Ishikawa (cell line): ENCODE results near the gene LRP5.

Source experiments
- CEBPB ChIP-seq: IDR thresholded peaks from 2 replicates; pipeline ENCODE4 v1.6.1; 2012
- CREB1 ChIP-seq: IDR thresholded peaks from 2 replicates; pipeline ENCODE4 v1.6.1; 2012; ENCODE audit warnings: low read depth
- EGR1 ChIP-seq: IDR thresholded peaks from 2 replicates; pipeline ENCODE4 v1.6.1; 2012
- EP300 ChIP-seq: IDR thresholded peaks from 2 replicates; pipeline ENCODE4 v1.6.1; 2012; ENCODE audit warnings: borderline replicate concordance
- FOXM1 ChIP-seq: IDR thresholded peaks from 2 replicates; pipeline ENCODE4 v1.6.1; 2012; ENCODE audit warnings: low read depth, borderline replicate concordance
- NFIC ChIP-seq: IDR thresholded peaks from 2 replicates; pipeline ENCODE4 v1.6.1; 2012
- RAD21 ChIP-seq: IDR thresholded peaks from 2 replicates; pipeline ENCODE4 v1.6.1; 2012; ENCODE audit warnings: low read depth
- TAF1 ChIP-seq: IDR thresholded peaks from 2 replicates; pipeline ENCODE4 v1.6.1; 2012; ENCODE audit warnings: low read depth, mild to moderate bottlenecking
- TCF12 ChIP-seq: IDR thresholded peaks from 2 replicates; pipeline ENCODE4 v1.6.1; 2012; ENCODE audit warnings: low read depth
- TEAD4 ChIP-seq: IDR thresholded peaks from 2 replicates; pipeline ENCODE4 v1.6.1; 2012
- USF1 ChIP-seq: IDR thresholded peaks from 2 replicates; pipeline ENCODE4 v1.6.1; 2012
- YY1 ChIP-seq: IDR thresholded peaks from 2 replicates; pipeline ENCODE4 v1.6.1; 2012; ENCODE audit warnings: low read depth
- ZBTB7A ChIP-seq: IDR thresholded peaks from 2 replicates; pipeline ENCODE4 v1.6.1; 2012; ENCODE audit warnings: low read depth
- TF ChIP-seq, protein P1 (sequence below): IDR thresholded peaks from 2 replicates; pipeline ENCODE4 v1.6.1; 2012; ENCODE audit warnings: low read depth, mild to moderate bottlenecking
- TF ChIP-seq, protein P2 (sequence below): IDR thresholded peaks from 2 replicates; pipeline ENCODE4 v1.6.1; 2012

The LRP5 gene

DNA sequence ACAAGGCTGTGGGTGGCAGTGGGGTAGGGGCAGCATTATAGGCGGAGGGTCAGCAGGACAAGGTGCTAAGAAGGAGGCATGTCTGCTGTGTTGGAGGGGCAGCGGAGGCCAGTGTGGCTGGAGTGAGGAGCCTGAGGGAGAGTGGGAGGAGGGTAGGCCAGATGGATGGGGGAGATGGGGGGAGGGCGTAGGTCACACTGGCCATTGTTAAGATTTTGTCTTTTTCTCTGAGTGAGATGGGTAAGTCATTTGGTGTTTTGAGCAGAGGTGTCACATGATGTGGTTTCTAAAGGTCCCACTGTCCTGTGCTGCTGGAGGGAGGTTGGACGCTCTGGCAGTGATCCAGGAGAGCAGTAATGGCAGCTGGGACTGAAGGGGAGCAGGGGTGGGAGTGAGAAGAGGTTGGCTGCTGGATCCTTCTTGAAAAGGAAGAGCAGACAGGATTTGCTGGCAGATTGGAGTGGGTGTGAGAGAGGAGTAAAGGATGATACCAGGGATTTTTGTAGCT is 158.0 kb downstream of the LRP5 start:
- TF ChIP-seq FOXM1 (no peak), YY1 (no peak), TEAD4 (no peak), CREB1 (no peak), RAD21 (no peak), TAF1 (no peak), EGR1 (no peak), CEBPB (no peak), TCF12 (no peak)
- TF ChIP-seq, protein P1, sequence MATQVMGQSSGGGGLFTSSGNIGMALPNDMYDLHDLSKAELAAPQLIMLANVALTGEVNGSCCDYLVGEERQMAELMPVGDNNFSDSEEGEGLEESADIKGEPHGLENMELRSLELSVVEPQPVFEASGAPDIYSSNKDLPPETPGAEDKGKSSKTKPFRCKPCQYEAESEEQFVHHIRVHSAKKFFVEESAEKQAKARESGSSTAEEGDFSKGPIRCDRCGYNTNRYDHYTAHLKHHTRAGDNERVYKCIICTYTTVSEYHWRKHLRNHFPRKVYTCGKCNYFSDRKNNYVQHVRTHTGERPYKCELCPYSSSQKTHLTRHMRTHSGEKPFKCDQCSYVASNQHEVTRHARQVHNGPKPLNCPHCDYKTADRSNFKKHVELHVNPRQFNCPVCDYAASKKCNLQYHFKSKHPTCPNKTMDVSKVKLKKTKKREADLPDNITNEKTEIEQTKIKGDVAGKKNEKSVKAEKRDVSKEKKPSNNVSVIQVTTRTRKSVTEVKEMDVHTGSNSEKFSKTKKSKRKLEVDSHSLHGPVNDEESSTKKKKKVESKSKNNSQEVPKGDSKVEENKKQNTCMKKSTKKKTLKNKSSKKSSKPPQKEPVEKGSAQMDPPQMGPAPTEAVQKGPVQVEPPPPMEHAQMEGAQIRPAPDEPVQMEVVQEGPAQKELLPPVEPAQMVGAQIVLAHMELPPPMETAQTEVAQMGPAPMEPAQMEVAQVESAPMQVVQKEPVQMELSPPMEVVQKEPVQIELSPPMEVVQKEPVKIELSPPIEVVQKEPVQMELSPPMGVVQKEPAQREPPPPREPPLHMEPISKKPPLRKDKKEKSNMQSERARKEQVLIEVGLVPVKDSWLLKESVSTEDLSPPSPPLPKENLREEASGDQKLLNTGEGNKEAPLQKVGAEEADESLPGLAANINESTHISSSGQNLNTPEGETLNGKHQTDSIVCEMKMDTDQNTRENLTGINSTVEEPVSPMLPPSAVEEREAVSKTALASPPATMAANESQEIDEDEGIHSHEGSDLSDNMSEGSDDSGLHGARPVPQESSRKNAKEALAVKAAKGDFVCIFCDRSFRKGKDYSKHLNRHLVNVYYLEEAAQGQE: no peak
- TF ChIP-seq, protein P2, sequence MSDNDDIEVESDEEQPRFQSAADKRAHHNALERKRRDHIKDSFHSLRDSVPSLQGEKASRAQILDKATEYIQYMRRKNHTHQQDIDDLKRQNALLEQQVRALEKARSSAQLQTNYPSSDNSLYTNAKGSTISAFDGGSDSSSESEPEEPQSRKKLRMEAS: no peak

DNA sequence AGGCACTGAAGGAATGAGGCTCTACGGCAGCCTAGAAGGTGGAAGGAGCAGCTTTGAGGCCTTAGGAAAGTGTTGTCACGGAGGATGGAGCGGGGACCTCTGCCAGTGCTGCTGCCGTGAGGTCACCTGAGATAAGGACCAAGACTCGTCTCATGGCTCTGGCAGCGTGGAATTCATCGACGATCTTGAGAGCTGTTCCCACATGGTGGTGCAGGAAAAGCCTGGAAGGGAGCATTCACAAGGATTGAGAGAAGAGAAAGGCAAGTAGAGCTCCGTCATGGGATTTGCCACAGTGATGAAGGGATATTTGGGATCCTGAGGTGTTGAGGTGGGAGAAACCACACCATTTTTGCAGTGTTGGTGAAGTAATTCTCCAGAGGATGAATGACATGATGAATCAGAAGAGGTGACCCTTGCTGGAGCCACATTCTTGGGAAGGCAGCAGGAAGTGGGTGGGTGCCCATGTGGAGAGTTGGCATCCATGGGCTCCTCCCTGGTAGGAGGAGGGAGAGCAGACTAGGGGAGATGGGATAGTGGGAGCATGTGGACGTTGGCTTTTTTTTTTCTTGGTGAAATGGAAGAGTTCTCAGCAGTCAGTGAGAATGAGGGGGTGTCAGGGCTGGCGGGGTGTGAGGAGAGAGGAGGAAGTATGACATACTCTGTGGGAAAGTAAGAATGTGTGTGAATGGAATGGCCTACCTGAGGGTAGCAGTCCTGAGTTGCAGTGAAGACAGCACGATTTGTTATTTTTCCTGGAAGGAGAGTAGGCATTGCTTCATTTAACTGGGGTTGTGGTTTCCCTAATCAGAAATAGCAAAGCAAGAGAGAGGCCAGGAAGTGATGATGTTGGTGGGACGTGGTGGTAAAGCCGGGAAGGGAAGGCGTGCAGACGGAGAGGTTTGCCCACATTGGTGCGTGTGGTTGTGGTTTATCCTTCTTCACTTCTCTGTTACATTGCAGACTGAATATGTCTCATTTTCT is 159.3 kb downstream of the LRP5 start:
- TF ChIP-seq FOXM1 (no peak), TCF12 (no peak), ZBTB7A (no peak), TEAD4 (no peak), YY1 (no peak), EP300 (no peak), RAD21 (no peak), CEBPB (no peak), USF1 (no peak), TAF1 (no peak), CREB1 (no peak), NFIC (no peak), EGR1 (no peak)
- TF ChIP-seq, protein P1: no peak
- TF ChIP-seq, protein P2: no peak

- TF ChIP-seq YY1: no peak
- TF ChIP-seq, protein P2: no peak
- TF ChIP-seq EGR1: no peak
- TF ChIP-seq EP300: no peak
- TF ChIP-seq TAF1: no peak
- TF ChIP-seq RAD21: no peak
- TF ChIP-seq FOXM1: no peak
- TF ChIP-seq USF1: no peak
Measured at GRCh38 chr11:68472778-68473177, 160.4 kb downstream of the LRP5 start.

DNA sequence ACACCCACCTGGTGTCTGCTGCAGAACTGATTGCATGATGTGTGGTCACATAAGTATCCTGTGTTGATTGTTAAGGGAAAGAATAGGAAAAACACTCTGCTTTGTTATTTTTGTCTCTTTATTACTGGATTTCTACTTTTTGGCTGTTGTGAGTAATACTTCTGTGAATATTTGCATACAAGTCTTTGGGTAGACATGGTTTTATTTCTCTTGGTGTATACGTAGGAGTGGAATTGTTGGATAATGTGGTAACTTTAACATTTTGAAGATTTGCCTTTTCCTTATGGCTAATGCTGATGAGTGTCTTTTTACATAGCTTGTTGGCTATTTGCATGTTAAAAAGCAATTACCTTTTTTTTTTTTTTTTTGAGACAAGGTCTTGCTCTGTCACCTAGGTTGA is 161.3 kb downstream of the LRP5 start:
- TF ChIP-seq TAF1 (no peak), EP300 (no peak), ZBTB7A (no peak), NFIC (no peak), USF1 (no peak), RAD21 (no peak)
- TF ChIP-seq, protein P1: no peak
